ENCODE results near the gene HTR3C.

HTR3C gene

GRCh38 chr3:184077881-184078280 lies 25.0 kb downstream of the HTR3C start:
- no peak overlapping the region for H3K4me3 ChIP-seq (ENCODE audit: low read depth, low read length)
- DNase-seq (ENCODE audit: low read depth) = no peak
- TF ChIP-seq CTCF (IDR thresholded peaks at IDR 0.05; ENCODE audit: low read depth, low read length, missing control alignments) = no peak

DNA sequence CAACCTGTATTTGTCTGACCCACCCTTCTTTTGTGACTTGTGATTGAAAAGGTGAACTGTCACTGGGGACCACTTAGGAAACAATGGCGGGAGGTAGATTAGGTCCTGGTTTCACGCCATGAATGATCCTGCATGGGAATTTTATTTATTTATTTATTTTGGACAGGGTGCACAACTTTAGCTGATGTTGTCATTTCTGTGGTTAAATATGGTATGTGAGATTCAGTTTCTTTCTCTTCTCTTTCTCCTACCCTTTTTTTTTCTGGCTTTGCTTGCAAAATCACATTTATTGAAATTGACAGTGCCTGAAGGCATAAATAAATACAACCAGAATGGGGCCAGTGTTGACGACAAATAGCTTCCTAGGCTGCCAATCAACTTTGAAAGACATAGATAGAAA lies 26.0 kb downstream of the HTR3C start:
- H3K4me3 ChIP-seq (ENCODE audit: low read depth, low read length) = no peak overlapping the region
- no peak for TF ChIP-seq CTCF (IDR thresholded peaks at IDR 0.05; ENCODE audit: low read depth, low read length, missing control alignments)
- DNase-seq (ENCODE audit: low read depth) = no peak

DNA sequence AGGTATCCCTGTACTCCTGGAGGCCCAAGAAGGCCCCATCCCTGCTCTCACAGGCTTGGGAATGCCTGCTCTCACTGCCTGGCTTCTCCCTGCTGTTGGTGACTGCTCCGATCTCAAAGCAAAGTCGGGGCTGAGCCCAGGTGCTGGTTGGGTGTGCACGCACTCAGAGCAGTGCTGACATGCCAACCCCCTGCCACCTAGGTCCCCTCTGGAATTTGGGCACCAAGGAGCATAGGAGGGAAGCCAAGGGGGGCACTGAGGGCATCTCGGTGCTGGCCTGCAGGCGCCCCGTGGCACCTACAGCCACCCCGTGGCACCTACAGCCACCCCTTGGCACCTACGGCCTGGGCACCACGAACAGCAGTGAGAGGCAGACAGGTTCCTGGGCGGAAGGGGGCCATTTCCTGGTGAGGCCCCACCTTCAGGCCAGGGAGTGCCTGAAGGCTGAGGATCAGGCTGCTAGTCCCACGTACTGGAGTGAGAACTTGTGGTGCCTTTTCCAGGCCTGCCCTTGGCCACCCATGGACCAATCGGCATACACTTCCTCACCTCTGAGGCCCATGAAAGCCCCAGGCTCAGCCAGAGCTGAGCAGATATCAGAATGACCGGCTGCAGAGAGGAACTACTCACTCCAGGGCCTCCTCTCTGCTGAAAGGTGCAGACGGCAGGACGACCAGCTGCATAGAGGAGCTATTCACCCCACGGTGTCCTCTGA lies 28.4 kb downstream of the HTR3C start:
- DNase-seq (ENCODE audit: low read depth) = no peak
- no peak overlapping the region for H3K4me3 ChIP-seq (ENCODE audit: low read depth, low read length)
- no peak for TF ChIP-seq CTCF (IDR thresholded peaks at IDR 0.05; ENCODE audit: low read depth, low read length, missing control alignments)

DNA sequence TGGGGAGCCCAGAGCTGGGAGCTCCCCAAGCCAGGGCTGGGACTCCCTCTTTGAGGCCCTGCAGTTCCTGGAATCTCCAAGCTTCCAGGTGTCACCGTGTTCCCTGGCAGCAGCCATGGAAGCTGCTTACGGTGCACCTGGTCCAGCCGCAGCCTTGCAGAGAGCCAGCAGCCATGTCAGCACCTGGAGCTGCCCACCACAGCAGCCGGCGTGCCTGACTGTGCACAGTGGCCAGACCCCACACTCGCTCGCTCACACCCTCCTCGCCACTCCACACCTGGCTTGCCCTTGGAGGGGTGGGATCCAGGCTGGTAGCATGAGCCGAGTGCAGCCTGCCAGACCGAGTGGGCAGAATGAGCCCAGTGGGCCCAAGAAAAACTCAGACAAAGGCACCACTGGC lies 29.2 kb downstream of the HTR3C start:
- TF ChIP-seq CTCF (IDR thresholded peaks at IDR 0.05; ENCODE audit: low read depth, low read length, missing control alignments) = no peak
- H3K4me3 ChIP-seq (ENCODE audit: low read depth, low read length) = no peak overlapping the region
- DNase-seq (ENCODE audit: low read depth) = no peak

DNA sequence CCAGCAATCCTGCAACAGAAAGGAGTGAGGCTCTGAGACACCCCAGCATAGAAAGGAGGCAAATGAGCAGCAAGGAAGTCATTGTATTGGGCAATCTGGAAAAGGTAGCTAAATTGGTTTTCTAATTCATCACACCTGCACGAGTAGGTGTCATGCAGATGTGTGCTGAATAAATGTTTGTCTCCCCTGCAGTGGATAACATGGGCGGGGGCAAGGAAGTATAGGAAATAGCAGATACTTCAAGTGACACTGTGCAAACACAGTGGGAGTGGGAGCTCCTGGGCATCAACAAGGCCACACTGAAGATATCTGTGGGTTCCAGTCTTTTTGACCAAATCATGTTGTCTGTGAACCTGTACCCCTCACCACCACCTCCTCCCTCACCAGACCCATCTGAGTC lies 29.6 kb downstream of the HTR3C start:
- H3K4me3 ChIP-seq (ENCODE audit: low read depth, low read length) = no peak overlapping the region
- TF ChIP-seq CTCF (IDR thresholded peaks at IDR 0.05; ENCODE audit: low read depth, low read length, missing control alignments) = no peak
- no peak for DNase-seq (ENCODE audit: low read depth)

- DNase-seq (ENCODE audit: low read depth) = no peak
- TF ChIP-seq CTCF (IDR thresholded peaks at IDR 0.05; ENCODE audit: low read depth, low read length, missing control alignments) = no peak
- no peak overlapping the region for H3K4me3 ChIP-seq (ENCODE audit: low read depth, low read length)
Observed at GRCh38 chr3:184085389-184085852, 32.6 kb downstream of the HTR3C start.

DNA sequence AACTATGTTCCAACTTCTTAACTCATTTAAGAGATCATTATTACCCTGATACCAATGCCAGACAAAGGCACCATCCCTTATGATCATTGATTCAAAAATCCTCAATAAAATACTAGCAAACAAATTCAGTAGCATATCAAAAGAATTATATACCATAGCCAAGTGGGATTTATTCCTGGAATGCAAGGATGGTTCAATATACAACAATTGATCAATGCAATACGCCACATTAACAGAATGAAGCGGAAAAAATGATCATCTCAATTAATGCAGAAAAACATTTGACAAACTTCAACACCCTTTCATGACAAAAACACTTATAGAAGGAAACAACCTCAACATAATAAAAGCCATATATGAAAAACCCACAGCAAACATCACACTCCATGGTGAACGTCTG lies 39.4 kb downstream of the HTR3C start:
- no peak for DNase-seq (ENCODE audit: low read depth)
- no peak for TF ChIP-seq CTCF (IDR thresholded peaks at IDR 0.05; ENCODE audit: low read depth, low read length, missing control alignments)
- H3K4me3 ChIP-seq (ENCODE audit: low read depth, low read length) = no peak overlapping the region
